NCI-H2107 (cell line): Measurements from ENCODE around the gene WWOX.

Experiments
- DNase-seq: peaks from one replicate; lab custom pipeline; 2025; lab: John Stamatoyannopoulos, UW

The WWOX gene

DNA sequence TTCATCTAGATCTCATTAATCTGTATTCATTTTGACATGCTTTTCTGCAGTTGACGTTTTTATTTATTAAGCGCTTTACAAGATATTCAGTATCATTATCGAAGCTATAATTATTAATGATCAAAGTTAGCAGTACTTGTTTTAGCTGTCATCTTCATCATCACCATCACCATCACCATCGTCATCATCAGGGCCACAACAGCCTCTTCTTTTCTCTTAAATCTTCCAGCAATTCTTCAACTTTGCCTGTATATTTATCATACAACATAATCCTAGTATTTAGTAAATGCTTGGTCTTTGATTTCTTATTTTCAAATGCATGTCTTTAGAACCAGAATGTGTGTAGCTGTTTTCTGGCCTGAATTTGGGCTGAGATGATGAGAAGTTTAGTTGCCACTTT is 973.1 kb downstream of the WWOX start:
- no peak for DNase-seq

GRCh38 chr16:79073566-79073965 is 974.1 kb downstream of the WWOX start:
- no peak for DNase-seq

DNA sequence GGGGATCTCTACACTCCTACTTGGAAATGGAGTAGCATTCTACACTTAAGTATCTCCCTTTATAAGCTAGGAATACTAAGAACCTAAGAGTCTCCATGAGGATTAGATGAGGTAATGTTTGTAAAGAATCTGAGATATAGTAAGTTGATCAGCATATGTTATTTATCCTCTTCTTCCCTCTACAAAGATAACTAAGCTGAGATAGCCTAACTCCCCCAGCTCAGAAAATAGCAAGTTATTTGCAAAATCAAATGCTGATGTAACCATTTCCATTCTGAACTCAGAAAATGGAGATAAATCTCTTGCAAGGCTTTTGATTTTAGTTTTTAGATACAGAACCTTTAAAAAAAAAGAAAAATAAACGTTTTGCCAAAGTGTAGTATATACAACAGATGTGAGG is 975.1 kb downstream of the WWOX start:
- no peak for DNase-seq

DNA sequence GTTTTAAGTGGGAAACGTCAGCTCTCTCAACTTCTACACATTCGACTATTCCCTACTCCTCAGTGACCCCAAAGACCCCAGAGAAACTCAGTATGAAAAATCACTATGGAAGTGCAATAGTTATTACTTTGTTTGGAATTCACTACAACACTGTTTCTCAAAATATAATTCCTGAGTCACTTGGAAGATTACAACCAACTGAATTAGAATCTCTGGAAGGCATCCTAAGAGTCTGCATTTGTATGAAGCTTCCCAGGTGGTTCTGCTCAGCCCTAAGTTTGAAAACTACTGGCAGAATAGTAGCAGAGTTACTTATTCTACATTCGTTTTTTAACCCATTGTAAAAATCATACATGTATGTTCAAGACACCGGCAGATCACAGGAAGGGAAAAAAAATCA is 975.5 kb downstream of the WWOX start:
- no peak for DNase-seq

DNA sequence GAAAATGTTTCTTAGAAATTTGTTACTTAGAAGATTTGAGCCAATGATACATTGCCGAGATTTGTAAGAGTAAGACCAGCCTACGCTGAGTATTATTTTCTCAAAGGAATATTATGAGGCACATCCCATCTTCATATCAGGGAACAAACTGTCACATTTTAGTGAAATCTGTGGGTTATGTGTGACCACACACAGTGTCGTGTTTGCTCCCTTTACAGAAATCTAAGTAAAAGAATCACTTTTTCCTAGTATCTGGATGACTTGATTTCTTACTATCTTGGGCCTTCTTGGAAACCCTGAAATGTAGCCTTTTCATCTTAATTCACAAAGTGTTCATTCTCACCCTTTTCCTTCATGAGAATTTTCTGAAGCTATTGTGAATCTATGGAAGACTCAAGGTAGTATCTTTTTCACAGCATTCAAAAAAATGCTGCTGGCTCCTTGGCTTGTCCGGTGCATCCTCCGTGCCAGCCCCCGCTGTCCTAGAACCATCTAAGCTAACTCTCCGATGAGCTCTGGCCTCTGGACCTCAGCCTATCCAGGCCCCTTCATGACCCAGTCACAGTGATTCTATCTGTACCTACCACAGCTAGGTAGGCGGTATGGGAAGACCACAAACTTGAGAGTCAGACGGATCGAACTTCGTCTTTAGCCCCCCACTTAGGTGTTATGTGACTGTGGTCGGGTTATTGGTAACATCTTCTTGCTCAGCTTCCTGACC is 976.8 kb downstream of the WWOX start:
- DNase-seq, result no peak

DNA sequence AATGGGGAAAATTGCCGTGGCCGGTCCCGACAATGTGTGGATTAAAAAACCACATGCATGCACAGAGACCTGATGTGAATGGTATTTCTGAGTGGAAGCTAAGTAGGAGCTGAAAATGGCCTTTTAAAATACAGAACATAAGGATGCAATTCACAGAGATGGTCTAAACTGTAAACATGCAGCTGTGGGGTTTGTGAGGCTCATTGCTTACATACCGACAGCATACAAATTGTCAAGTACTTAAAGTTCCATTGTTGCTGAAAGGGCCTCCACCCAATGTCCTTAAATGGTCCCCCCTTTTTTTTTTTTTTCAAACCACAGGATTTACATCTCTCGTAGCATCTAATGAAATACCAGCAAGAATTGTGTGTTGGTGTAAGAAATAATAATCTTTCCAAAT is 977.9 kb downstream of the WWOX start:
- no peak for DNase-seq

- no peak for DNase-seq
Measured at GRCh38 chr16:79079656-79080420, 980.4 kb downstream of the WWOX start.

DNA sequence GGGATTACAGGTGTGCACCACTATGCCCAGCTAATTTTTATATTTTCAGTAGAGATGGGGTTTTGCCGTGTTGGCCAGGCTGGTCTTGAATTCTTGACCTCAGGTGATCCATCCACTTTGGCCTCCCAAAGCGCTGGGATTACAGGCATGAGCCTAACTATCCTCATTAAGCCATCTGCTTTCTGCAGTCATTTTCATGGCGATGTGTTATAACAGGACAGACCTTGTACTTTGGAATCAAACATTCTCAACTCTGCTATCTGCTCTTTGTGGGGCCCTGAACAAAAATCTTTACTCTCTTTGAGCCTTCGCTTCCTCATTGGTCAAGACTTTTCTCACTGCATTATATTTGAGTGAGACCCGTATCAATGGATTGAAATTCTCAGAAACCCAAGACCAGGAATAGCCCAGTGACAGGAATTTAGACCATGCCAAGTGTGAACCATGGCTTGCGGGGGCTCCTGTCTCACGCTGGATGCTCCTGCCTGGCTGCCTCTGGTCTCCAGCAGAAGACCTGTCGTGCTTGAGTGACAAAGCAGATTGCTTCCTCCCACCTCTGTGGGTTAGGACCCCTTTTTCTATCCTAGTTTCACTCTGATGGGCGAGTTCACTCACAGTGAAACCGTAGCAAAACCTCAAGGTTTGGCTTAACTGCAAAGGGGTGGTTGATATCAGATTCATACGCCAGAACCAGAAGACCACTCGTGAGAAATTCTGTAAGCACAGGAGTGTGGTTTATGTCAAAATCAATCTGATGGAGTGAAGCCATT is 982.0 kb downstream of the WWOX start:
- no peak for DNase-seq

DNA sequence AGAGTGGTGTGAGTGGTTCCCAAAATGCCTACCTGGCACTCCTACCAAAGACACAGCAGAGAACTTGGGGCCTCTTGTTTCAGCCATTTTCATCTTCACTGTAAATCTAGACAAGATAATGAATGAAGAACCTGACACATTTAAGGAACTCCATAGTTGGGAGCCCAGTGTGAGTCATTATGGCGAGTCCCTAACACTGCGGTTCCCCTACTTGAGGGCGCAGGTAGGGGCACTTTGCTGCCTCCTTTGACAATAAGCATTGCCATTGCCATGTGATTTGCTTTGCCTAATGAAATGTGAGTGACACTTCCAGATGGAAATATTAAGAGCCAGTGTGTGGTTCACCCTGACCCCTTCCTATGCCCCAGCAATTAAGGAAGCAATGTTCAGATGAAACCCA is 983.5 kb downstream of the WWOX start:
- DNase-seq, result no peak

DNA sequence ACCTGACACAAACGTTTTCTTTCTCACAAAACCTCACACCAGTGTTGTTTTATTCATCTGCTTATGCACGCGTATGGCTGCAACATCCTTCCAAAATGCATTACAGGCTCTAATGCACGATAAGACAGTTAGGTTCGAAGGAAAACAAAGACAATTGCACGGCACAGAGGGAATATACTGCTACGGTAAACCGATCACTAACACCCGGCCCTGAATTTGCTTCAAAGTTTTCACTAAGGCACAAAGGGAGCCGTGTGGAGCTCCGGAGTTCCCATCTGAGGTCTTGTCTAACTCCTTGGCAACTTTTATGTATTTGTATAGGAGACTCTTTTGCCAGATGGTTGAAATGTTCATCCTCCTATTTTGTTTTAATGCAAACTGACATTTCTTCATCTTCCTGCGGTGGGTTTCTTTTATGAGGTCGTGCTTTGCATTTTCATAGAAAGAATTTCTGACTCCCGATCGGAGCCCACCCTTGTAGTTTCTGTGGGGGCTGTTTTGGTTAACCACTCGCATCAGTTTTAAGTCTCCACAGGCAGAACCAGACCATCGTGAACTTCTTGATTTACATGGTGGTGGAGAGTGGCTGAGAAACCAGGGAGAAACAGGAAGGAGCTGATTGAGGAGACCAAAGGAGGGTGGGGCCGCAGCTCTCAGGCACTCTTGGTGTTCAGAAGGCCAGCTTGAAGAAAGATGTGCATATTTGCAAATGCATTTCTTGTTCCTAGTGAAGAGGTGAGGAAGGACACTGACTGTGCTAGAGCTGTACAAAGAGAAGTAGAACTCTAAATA is 984.2 kb downstream of the WWOX start:
- DNase-seq, result no peak

DNA sequence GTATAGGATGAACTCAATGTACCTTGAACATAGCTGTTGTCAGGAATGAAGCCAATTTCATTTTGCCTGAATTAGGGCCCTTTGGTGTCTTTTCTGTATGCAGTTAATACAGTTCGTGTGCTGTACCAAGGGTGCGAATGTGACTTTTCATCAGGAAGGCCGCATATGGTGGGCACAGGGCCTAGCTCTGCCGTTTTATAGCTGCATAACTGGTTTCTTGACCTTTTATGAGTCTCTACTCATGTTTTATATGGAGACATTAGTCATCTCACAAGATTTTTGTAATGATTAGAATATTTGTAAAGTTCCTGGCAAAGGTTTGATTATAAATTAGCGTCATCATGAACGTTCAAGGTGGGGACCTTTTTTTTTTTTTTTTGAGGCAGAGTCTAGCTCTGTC is 989.5 kb downstream of the WWOX start:
- DNase-seq, result no peak

DNA sequence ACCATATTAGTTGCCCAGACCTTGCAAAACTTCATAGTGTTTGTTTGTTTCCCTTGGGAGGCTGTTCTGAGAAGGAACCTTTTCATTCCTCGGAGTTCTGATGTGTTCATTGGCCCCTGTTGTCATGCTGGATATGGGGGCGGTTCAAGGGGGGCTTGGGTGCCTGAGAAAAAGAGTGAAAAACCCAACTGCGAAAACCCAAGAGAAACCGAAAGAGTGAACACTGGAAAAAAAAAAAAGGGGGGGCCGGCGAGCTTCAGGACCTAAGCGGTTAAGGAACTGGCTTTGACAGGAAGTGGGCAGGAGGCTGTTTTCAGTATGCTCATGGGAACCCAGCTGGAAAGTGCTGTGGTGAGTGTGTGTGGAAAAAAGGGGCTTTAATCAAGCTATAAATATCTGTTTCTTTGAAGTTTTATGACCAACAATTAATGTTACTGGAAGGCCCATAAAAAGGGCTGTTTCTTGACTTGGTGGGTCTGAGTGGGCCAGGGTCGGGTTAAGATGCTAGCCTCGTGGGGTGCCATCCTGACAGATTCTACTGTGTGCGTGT is 990.4 kb downstream of the WWOX start:
- DNase-seq, result no peak

DNA sequence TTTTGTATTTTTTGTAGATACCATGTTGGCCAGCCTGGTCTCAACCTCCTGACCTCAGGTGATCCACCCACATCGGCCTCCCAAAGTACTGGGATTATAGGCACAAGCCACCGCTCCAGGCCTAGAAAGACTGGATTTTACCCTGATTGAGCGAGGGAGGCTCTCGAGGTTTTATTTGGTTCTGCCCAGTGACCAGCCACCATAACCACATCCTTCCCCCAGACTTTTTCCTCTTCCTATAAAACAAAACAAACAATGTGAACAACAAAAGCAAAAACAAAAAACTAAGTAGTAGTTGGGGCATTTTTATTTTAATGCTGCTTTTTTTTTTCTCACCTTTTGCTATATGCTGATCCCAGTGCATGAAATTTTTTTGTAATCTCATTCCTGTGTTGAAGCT is 991.5 kb downstream of the WWOX start:
- DNase-seq, result no peak

- no peak for DNase-seq
Measured at GRCh38 chr16:79092846-79093245, 993.4 kb downstream of the WWOX start.

DNA sequence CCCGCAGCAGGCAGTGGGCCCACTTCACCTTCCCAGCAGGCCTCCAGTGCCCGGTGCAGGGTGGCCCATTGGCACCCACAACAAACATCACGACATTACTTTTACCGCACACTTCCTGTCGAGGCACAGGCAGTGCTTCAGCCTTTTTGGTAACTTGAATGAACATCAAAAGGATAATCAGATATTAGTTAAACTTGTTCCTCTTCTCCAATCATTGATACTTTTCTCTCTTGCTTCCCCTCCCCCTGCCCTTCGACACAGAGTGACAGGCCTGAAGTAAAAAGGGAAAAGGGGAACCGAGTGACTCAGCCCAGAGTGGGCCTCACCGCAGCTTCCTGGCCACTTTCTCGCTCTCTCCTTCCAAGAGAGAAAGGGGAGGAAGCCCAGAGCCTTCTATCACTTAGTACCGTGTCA is 994.1 kb downstream of the WWOX start:
- DNase-seq, result no peak

DNA sequence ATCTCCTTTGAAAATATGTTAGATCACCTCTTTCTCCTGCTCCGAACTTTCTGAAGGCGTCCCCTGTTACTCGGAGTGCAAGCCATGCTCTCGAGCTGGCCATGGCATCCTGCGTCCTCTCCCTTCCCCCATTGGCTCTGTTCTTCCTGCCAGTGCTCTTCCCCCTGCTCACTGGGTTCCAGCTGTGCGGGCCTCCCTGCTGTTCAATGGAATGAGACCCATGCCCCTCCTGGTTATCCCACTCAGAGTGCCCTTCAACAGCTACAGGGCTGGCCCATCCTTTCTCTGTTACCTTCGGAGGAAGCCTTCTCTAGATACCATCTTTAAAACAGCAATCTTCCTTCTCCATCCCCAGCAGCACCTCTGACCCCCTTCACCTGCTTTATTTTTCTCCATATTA is 996.8 kb downstream of the WWOX start:
- DNase-seq, result no peak

DNA sequence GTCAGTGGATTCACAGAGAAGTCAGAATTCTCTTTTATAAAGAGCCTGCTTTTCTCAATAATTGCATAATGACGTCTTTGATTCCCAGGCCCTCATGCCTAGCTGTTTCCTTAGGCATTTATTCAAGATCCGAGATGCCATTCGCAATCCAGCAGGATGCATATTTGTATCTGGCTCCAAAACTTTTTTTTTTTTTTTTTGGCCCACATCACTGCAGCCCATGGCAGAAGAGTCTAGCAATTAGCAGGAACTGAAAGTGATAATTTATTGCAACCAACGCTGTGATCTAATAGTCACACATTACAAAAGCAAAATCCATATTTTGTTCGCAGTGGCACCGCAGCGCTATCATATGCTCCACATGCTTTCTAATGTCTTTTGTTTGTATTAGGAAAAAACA is 997.7 kb downstream of the WWOX start:
- DNase-seq, result no peak

GRCh38 chr16:79097771-79098170 is 998.3 kb downstream of the WWOX start:
- DNase-seq, result no peak

- DNase-seq, result no peak
Measured at GRCh38 chr16:79098907-79099306, 999.5 kb downstream of the WWOX start.

DNA sequence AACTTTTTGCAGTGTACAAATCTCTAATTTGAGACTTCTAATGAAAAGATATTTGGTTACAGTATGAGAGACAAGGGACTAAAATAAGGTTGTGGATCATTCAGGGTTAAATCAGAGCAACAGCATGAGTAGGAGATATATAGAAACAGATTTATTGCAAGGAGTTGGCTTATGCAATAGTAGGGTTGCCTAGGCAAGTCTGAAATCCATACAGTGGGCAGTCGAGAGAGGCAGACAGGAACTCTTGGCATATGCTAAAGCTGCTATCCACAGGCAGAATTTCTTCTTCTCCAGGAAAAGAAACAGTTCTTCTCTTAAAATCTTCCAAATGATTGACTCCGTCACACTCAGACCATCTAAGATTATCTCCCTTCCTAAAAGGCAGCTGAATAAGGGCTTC is 1000.3 kb downstream of the WWOX start:
- DNase-seq, result no peak

GRCh38 chr16:79100447-79100846 is 1001.0 kb downstream of the WWOX start:
- no peak for DNase-seq

DNA sequence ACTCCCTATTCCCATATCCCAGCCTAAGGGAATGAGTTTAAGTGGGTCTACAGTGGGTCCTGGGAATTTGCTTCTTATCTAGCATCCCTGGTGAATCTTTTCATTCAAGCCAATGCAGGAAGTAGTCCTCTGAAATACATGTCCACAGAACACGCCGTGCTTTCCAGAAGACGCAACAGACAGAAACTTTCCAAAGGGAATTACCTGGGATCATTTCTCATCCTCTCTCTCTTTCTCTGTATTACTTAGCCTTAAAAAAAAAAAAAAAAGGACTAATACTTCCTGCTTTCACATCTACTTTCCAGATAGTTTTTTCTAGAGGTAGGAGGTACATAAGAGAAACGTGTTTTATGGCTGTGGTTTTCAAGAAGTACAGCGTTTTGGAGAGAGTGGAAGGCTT is 1002.0 kb downstream of the WWOX start:
- no peak for DNase-seq
